Activated naive CD4-positive, alpha-beta T cell treated with anti-CD3 and anti-CD28 coated beads, Interleukin-2, amount 50 U/mL, for 16 hours (primary cell): ENCODE measurements around the gene KCTD15.

ENCODE experiments used
- DNase-seq: peaks from one replicate; pipeline ENCODE4 v3.0.0-alpha.2; 2020

Gene KCTD15

DNA sequence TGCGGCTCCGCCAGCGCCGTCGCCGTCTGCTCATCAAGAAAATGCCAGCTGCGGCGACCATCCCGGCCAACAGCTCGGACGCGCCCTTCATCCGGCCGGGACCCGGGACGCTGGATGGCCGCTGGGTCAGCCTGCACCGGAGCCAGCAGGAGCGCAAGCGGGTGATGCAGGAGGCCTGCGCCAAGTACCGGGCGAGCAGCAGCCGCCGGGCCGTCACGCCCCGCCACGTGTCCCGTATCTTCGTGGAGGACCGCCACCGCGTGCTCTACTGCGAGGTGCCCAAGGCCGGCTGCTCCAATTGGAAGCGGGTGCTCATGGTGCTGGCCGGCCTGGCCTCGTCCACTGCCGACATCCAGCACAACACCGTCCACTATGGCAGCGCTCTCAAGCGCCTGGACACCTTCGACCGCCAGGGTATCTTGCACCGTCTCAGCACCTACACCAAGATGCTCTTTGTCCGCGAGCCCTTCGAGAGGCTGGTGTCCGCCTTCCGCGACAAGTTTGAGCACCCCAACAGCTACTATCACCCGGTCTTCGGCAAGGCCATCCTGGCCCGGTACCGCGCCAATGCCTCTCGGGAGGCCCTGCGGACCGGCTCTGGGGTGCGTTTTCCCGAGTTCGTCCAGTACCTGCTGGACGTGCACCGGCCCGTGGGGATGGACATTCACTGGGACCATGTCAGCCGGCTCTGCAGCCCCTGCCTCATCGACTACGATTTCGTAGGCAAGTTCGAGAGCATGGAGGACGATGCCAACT, 24.4 kb upstream of the KCTD15 start:
- no peak for DNase-seq

DNA sequence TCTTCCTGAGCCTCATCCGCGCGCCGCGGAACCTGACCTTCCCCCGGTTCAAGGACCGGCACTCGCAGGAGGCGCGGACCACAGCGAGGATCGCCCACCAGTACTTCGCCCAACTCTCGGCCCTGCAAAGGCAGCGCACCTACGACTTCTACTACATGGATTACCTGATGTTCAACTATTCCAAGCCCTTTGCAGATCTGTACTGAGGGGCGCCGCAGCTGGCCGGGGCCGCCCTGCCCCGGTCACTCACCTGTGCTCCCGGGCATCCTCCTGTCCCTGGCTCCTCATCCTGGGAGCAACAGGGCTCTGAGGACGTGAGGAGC, 23.9 kb upstream of the KCTD15 start:
- no peak for DNase-seq

DNA sequence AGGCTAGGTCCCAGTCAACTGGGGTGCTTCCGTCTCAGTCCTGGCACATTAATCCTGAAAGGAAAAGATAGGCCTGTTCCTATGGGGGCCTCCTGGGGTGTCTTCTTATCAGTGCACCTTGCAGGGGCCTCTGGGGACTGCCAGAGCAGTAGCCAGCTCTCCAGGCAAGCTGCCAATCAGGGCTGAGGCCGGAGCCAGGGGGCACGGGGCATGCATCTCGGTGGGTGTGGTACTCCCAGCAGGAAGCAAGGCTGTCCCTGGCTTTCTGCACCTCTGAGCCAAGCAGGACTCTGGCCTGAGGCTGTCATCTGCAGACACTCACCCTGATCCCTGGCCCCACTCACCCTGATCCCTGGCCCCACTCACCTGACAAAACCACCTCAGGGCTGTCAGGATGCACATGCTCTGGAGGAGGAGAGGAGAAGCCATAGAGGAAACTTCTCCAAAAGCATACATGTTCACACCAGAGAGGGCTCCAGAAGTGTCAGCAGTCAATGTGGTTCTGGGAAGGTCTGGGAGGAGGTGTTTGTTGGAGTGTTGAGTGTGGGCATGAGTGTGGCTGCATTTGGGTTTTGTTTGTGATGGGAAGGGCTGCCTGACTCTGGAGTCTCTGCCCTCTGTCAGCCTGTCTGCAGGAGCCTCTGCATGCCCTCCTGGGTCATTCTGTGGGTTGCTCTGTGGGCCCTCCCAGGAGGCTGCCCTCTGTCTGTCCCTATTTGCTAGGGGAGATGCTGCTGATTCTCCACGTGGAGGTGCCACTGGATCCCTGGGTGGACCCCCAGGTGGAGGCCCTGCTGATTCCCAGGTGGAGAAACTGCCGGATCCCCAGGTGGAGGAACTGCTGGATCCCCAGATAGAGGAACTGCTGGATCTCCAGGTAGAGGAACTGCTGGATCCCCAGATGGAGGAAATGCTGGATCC, 22.7 kb upstream of the KCTD15 start:
- DNase-seq, result no peak

DNA sequence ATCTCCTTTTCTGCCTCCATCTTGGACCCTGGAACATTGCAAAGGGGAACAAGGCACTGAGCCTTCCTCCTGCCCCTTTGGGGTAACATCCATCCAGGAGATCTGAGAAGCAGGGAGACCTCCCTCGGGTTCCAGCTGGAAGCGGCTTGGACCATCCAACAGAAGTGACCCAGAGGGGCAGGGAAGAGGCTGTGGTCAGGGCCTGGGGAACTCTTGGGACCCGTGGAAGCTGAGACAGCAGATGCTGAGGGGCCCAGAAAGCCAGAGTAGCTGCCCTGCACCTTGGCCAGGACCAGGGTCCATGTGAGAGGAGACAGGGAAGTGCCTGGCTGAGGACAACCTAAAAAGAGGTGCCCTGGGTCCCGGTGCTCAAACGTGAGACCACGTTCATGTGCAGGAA, 21.9 kb upstream of the KCTD15 start:
- DNase-seq, result no peak

DNA sequence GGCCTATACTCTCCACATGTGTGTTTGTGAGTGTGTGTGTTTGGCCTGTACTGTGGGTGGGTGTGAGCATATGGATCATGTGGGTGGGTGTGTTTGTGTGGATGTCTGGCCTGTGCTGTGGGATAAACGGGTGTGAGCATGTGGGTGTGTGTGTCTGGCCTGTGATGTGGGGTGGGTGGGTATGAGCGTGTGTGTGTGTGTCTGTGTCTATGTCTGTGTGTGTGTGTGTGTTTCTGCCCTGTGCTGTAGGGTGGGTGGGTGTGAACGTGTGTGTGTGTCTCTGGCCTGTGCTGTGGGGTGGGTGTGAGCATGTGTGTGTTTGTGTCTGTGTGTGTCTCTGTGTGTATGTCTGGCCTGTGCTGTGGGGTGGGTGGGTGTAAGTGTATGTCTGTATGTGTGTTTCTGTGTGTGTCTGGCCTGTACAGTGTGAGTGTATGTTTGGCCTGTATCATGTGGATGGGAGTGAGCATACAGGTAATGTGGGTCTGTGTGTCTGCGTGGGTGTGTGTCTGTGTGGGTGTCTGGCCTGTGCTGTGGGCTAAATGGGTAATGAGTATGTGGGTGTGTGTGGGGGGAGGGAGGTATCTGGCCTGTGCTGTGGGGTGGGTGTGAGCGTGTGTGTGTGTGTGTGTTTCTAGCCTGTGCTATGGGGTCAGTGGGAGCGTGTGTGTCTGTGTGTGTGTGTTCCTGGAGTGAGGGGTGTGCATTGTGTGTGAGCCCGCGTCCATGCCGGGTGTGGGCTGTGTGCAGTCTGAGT, 20.8 kb upstream of the KCTD15 start:
- no peak for DNase-seq

DNA sequence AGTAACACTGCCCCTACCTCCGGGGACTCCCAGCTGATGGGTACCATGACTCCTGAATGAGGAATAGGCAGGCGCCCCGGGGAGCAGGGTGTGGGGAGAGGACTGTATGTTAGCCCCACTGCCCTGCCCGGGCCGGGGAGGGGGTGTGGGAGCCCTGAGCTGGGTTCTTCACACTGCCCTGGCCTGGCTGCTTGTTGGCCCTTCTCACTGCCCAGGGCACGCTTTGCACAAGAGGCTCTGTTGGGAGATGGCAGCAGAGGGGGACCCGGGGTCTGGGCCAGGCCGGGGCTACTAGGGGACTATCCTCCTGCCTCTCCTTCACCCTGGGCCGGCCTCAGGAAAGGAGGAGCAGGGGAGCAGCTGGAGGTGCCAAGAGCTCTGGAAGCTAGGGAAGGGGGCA, 19.3 kb upstream of the KCTD15 start:
- no peak for DNase-seq

DNA sequence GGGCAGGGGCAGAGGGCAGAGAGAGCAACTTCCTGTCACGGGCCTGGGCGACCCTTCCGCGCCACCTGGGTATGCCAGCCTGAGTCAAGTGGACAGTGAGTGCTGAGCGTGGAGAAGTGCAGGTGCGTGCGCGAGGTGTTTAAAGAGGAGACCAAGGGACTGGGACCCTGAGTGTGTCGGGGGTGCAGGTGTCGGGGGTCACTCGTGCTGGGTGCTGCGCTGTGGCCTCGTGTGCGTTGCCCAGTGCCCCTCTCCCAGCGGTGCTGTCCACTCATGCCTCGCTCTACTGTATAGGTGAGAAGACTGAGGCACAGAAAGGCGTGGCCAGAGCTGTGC, 18.9 kb upstream of the KCTD15 start:
- DNase-seq, result no peak

DNA sequence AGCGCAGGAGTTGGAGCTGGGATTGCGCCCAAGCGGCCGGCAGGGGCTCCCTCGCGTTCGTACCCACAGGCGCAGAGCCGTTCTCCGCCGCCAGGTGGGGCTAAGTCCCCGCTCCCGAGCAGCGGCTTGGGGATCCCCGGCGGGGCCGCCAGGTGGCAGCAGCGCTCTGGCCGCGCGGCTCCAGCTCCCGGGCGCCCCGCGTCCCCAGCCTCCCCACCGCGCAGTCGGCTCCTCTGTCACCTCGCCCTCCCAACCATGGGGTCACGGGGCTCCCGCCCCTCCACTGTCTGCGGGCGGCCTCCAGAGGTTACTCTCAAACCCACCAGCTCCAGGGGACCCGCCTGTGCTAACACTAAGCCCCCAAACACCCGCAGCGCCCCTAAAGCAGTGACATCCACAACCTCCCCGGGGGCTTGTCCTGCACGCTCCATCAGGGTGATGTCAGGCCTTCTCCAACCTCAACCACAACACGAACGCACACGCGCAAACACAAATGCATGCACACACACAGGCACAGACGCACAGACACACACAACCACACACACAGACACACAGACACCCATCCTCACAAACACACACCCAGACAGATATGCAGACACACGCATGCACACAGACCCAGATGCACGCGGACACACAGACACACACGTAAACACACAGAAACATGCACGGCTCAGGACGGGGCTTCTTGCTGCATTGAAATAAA, 18.4 kb upstream of the KCTD15 start:
- DNase-seq, result peak; percentile 85

DNA sequence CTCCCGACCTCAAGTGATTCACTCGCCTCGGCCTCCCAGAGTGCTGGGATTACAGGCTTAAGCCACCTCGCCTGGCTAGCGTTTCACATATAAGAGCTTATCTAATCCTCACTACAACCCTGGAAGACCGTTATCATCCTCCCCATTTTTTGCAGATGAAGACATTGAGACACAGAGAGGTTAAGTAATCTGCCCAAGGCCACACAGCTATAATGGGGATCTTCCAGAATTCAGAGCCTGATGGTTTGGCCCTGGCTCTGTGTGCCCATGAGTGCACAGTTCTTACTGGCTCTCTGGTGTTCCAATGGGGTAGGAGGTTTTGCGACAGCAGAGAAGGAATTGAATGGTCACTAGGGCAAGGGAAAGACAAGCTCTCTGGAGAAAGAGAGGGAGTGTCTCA, 16.8 kb upstream of the KCTD15 start:
- DNase-seq, result no peak

DNA sequence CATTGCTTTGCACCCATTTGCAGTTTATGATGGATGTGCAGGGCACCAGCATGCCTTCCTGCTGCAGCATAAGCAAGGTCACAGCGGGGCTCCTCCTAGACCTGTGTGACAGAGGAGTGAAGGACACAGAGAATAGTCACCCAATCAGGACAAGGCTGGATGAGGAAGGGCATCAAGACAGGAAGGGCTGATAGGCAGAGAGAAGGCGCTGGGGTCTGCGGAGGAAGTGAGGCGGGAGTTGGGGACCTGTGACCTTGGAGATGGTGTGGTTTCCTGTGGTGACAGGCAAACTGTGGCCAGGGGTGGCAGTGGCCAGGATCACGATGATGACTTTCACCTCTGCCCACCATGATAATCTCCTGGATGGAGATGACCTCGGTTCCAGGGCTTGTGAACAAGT, 16.4 kb upstream of the KCTD15 start:
- DNase-seq, result no peak

DNA sequence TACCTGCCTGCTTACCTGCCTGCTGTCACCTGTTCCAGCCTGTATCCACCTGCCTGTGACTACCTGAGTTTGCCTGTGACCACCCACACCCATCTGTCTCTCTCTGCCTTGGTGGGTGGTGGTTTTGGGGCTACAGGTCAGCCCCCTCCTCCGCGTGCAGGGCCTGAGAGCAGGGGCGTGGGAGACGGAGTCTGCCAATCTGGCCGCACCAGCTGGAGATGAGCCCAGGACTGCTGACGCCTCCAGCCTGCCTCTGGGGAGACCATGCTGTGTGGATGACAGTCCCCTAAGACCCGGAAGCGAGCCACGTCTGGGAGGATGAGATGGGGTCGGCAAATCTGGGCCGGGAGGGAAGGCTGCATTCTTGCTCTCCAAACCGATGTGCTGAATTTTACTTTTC, 15.9 kb upstream of the KCTD15 start:
- no peak for DNase-seq

DNA sequence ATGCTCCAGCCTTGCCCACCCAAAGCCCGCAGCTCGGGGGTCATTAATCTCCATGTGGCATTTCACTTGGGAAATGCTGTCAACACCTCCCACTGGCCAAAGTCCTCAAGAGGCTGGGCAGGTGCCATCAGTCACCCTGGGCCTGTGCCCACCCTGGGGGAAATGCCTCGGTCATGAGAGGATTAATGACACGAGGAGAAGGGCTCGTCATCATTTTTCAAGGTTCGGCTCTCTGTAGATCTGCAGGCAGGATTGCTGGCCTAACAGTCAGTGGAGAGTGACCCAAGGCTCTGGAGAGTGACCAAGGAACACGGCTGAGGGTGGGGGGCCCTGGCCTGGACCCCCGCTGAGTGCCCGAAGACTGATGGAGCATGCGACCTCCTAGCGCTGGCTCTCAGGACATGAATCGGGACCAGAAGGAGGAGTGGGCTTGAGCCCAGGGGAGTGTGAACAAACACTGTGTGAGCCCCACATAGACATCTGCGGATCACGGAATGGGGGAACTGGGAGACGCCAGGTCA, 15.2 kb upstream of the KCTD15 start:
- DNase-seq, result no peak

DNA sequence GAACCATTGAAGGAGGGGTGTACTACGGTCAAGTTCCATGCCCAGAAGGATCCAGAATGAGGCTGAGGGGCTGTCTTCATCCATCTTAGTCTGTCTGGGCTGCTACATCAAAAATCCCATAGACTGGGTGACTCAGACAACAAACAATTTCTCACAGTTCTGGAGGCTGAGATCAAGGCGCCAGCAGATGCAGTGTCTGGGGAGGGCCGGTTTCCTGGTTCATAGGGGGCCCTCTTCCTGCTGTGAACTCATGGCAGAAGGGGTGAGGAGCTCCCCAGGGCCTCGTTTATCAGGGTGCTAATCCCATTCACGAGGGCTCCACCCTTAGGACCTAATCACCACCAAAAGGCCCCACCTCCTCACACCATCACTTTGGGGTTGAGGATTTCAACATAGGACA, 14.7 kb upstream of the KCTD15 start:
- DNase-seq, result no peak

DNA sequence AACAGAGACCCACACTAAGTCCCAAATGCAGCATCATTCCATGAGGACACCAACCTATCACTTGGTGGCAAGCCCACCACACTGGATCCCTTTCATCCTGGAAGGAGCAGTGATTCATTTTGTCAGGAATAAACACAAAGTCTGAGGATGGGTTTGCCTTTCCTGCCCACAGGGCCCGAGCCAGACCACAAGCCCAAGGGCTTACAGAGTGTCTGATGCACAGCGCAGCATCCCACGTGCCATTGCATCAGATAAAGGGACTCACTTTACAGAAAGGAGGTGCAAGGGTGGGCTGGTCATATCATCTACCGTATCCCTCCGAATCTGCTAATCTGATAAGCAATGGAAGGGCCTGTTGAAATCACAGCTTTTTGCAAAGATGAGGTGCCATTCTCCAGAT, 12.2 kb upstream of the KCTD15 start:
- no peak for DNase-seq

DNA sequence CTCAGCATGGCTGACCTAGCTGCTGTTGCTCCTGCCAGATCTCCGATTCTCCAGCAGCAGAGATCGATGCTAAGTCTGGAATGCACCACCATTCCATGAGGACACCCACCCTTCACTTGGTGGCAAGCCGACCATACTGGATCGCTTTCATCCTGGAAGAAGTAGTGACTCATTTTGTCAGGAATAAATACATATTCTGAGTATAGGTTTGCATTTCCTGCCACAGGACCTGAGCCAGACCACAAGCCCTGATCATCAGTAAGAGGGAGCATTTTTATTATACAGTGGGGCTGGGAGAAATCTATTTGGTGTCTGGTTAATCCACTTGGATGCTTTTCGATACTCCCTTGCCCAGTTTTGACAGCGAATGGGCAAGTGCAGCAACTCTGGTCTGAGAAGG, 10.9 kb upstream of the KCTD15 start:
- DNase-seq, result no peak

DNA sequence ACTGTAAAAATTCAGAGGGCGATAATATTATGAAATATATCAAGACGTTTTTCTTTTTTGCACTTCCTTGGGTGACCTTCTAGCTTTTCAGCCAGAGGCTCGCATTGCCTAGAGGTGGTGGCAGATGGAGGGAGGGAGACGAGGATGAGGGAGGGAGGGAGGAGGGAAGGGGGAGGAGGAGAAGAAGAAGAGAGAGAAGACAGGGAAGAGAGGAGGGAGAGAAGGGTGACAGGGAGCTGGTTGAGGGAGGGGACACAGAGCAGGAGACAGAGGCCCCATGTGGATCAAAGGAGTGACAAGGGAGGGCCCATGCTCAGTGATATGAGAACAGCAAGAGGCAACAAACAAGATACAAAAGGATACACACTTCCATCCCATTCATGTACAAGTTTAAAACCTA, 8.0 kb upstream of the KCTD15 start:
- DNase-seq, result no peak

DNA sequence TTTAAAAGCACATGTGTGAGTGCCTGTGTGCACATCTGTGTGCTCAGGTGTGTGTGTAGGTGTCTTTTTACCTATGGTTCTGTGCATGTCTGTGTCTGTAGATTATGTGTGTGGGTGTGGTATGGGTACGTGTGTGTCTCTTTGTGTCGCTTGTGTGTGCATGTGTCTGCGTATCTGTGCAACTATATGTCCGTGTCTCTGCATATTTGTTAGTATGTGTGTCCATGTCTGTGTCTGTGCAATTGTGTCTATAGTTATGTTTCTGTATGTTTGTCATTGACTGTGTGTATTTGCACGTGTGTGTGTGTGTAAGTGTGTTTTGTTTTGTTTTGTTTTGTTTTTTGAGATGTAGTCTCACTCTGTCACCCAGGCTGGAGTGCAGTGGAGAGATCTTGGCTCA, 7.3 kb upstream of the KCTD15 start:
- no peak for DNase-seq

DNA sequence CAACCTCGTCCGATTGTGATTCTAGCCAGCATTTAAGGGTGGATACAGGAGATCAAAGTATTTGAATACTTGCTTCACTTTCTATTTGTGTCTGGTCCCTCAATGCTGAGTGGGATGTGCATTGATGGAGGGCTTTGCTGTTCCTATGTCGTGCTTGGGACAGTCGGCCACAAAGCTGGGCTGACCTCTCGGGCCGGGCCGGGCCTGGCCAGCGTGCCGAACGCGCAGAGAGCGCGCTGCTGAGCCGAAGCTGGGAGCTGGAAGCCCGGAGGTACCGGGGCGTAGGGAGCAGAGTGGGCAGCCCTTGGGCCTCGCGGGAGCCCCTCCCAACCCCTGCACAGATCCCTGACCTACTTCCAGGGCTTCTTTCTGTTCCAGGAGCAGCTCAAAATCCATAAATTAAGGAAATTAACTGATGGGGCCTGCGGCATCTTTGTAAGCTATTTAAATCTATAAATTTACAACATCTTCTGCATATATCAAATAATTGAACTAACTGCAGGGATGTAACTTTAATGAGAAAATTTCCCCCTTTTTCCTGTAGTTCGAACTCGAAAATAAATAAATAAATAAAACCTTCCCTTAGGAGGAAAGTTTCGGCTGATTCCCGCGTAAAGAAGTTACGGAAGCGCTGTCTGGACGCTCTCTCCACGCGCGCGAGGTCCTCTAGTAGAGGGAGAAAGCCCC, 1.8 kb upstream of the KCTD15 start:
- no peak for DNase-seq

DNA sequence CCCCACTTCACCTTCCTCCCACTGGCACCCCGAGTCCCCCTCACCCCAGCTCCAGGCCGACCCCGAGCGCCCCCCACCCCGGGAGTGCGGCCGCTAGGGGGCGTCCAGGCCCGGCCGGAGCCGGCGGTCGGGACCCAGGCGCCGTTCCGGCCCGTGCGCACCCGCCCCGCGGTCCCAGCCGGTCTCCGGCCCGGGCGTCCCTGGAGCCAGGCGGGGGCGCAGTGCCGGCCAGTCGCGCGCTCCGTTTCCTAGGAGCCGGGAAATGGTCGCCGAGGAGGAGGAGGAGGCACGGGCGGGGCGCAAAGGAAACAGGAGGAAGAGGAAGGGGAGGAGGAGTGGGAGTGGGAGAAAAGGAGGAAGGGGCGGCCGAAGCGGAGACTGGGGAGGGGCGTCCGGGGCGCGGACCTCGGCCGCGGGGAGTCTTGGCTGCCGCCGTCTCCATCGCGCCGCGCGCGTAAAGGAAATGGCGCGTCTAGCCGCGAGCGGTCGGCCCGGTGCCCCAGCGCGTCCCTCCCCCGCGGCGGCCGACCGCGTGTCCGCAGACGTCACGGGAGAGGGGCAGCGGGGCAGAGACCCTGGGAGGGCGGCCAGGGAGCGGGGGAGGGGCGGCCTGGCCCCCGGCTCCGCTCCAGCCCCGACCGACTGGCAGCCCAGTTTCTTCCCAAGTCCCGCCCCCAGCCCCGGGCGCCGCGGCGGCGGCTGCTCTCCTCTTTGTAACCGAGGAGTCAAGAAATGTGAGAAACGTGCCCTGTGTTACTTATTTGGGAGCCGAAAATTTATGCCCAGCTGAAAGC, 1.1 kb upstream of the KCTD15 start:
- peak; percentile 60 for DNase-seq

DNA sequence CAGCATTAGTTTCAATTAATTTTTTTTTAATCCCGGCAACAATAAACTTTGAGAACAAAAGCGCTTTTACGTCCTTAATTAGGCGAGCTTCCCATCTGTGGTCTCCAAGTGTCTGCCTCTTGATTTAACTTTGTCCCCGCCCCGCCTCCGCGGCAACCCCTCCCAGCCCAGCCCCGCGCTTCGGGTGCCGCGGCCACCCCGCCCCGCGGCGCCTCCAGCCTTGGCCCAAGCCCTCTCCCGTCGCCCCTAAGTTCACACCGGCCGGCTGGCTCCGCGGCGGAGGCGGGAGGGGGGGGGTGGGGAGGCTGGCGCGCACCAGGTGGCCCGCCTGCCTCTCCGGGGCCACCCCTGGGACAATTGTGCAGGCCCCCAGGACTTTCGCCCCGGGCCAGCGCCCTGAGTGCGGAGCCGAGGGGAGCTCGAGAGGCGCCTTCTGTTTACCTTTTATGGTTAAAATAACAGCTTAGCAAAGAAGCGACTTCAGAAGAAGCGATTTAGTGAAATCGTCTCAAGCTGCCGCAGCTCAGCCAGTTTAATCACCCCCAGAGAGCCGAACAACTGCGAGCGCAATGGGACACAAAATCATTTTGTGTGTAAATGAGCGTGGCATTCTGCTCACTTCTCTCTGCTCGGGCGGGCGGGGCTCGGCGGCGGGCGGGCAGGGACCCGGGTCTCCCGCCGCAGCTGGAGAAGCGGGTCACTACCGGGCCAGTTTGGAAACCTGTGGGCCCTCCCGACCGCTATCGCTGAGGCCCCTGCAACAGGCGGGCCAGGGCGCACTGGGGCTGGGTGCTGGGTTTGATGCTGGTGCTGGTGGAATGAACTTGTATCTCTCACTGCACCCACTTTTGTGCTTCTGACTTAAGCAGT, 1.4 kb downstream of the KCTD15 start:
- DNase-seq, result no peak
